Body of pancreas (tissue), 4 donors: Measurements from ENCODE around the gene ZNF200.

Source experiments
- CTCF ChIP-seq, 7 experiments: fragments of 450-650 bp in 4 of 7; fragments of 200-600 bp in 3 of 7; sonication (generic) in 3 of 7; IDR thresholded peaks; one replicate each; pipeline ENCODE4 v1.5.1; 2016 to 2019; ENCODE audit warnings: antibody characterized with exemption in 7 of 7
- POLR2A ChIP-seq, 3 donors: fragments of 450-650 bp; IDR thresholded peaks; one replicate each; pipeline ENCODE4 v1.6.1; 2016; ENCODE audit warnings: antibody characterized with exemption in 3 of 3, mild to moderate bottlenecking in 2 of 3

- TF ChIP-seq CTCF (IDR thresholded peaks at IDR 0.05) (no peak), POLR2A (IDR thresholded peaks at IDR 0.05) (no peak)
These were observed 41.7 kb upstream of the ZNF200 start for GRCh38 chr16:3276679-3277078.
